Gastroesophageal sphincter (tissue), 4 donors: Measurements from ENCODE around the gene EPSTI1. TPM values are rescaled to one million over a fixed set of nuclear protein-coding genes. Genes with fewer than 3 reads are reported as not detected.

ENCODE experiments used
- ATAC-seq: fragments of 150-250 bp; one replicate; pipeline ENCODE4 v1.9.1; 2016; ENCODE audit warnings: mild to moderate bottlenecking, moderate library complexity
- H3K27ac ChIP-seq, 4 donors: fragments of 200-600 bp; sonication (generic) in 3 of 4; 1 replicate in 3 of 4; 2 replicates in 1 of 4; pipeline ENCODE4 v1.5.1; 2016 to 2019
- H3K27me3 ChIP-seq: fragments of 200-600 bp; sonication (generic); one replicate; pipeline ENCODE4 v1.5.1; 2019
- H3K36me3 ChIP-seq, 2 donors: fragments of 200-600 bp; sonication (generic); one replicate each; pipeline ENCODE4 v1.5.1; 2019; ENCODE audit warnings: control low read depth in 1 of 2
- H3K4me1 ChIP-seq, 3 donors: fragments of 200-600 bp; sonication (generic); 1 replicate in 2 of 3; 2 replicates in 1 of 3; pipeline ENCODE4 v1.5.1; 2016 to 2019; ENCODE audit warnings: control low read depth in 2 of 3
- H3K4me3 ChIP-seq, 2 donors: fragments of 200-600 bp; sonication (generic); one replicate each; pipeline ENCODE4 v1.5.1; 2019; ENCODE audit warnings: mild to moderate bottlenecking in 1 of 2, moderate library complexity in 1 of 2
- H3K9me3 ChIP-seq, 3 donors: fragments of 200-600 bp; sonication (generic); one replicate each; pipeline ENCODE4 v1.5.1; 2017 to 2019; ENCODE audit warnings: control low read depth in 2 of 3
- CTCF ChIP-seq, 4 experiments: fragments of 200-600 bp in 2 of 4; fragments of 450-650 bp in 2 of 4; sonication (generic) in 1 of 4; IDR thresholded peaks; one replicate each; pipeline ENCODE4 v1.5.1; 2017 to 2019; ENCODE audit warnings: antibody characterized with exemption in 4 of 4, mild to moderate bottlenecking in 2 of 4, moderate library complexity in 2 of 4
- EP300 ChIP-seq: sonication (generic); formaldehyde crosslinking; IDR thresholded peaks from one replicate; pipeline ENCODE4 v1.6.1; 2017; ENCODE audit warnings: antibody characterized with exemption, mild to moderate bottlenecking
- POLR2A ChIP-seq, 2 donors: fragments of 450-650 bp; IDR thresholded peaks; one replicate each; pipeline ENCODE4 v1.6.1; 2017; ENCODE audit warnings: antibody characterized with exemption in 2 of 2, mild to moderate bottlenecking in 2 of 2, moderate library complexity in 1 of 2
- POLR2AphosphoS5 ChIP-seq: sonication (generic); formaldehyde crosslinking; IDR thresholded peaks from one replicate; pipeline ENCODE4 v1.6.1; 2017; ENCODE audit warnings: antibody characterized with exemption
- WGBS, 2 donors: methylation state at CpG; one replicate each; pipeline ENCODE4 v1.1.5; 2018; ENCODE audit warnings: low coverage in 1 of 2; 5-methylcytosine and 5-hydroxymethylcytosine counted together
- total RNA-seq, 4 donors: library from RNA; depleted of rRNA; stranded (reverse); fragments of >200 nt; gene quantifications; one replicate each; pipeline ENCODE4 v1.1.0, GENCODE V29; 2016

Gene EPSTI1
- total RNA-seq, 4 donors from 2014 or later = 6.1 to 13.3 (median 7.8) TPM

GRCh38 chr13:42965281-42965680, 26.8 kb downstream of the EPSTI1 start:
- Histone ChIP-seq H3K27ac (no peak overlapping the region), H3K27me3 (no peaks in the 10 kb centered on the region), H3K36me3 (peaks cover 0 to 27% of the 10 kb centered on the region in 2 donors), H3K4me1 (peaks cover 0 to 28% (median 3%) of the 10 kb centered on the region in 3 donors), H3K9me3 (no peaks in the 10 kb centered on the region), H3K4me3 (no peak overlapping the region)
- no peak for TF ChIP-seq POLR2AphosphoS5
- TF ChIP-seq POLR2A (IDR thresholded peaks at IDR 0.05) = no peak
- no peak for TF ChIP-seq EP300
- TF ChIP-seq CTCF (IDR thresholded peaks at IDR 0.05) = no peak
- 50% methylated on average over 2 of the region's 2 CpGs; no CpG with 5 or more reads in 1 of the 2 donors for WGBS, 2 donors
- ATAC-seq = no peak

- no peak for ATAC-seq
- Histone ChIP-seq H3K27ac (no peak overlapping the region), H3K36me3 (peaks cover 0 to 27% of the 10 kb centered on the region in 2 donors), H3K4me1 (peaks cover 0 to 22% (median 3%) of the 10 kb centered on the region in 3 donors), H3K4me3 (no peak overlapping the region), H3K27me3 (no peaks in the 10 kb centered on the region), H3K9me3 (no peaks in the 10 kb centered on the region)
- TF ChIP-seq CTCF (IDR thresholded peaks at IDR 0.05) (no peak), POLR2AphosphoS5 (no peak), EP300 (no peak), POLR2A (IDR thresholded peaks at IDR 0.05) (no peak)
- 38 to 73% methylated on average over 1 of the region's 1 CpG for WGBS, 2 donors
These were observed 27.3 kb downstream of the EPSTI1 start for GRCh38 chr13:42964761-42965161.

- no peaks in the 10 kb centered on the region for H3K9me3 ChIP-seq
- H3K4me1 ChIP-seq = peaks cover 0 to 9% (median 0%) of the 10 kb centered on the region in 3 donors
- peaks cover 0 to 65% of the 10 kb centered on the region in 2 donors for H3K36me3 ChIP-seq
- ATAC-seq = no peak
- 85 to 86% methylated on average over 2 of the region's 2 CpGs for WGBS, 2 donors
- H3K4me3 ChIP-seq = no peak overlapping the region
- H3K27ac ChIP-seq = no peak overlapping the region
- TF ChIP-seq CTCF (IDR thresholded peaks at IDR 0.05) (no peak), POLR2AphosphoS5 (no peak), EP300 (no peak), POLR2A (IDR thresholded peaks at IDR 0.05) (no peak)
- no peaks in the 10 kb centered on the region for H3K27me3 ChIP-seq
These were observed 32.4 kb downstream of the EPSTI1 start for GRCh38 chr13:42959615-42960014.

- Histone ChIP-seq H3K27ac (no peak overlapping the region), H3K9me3 (no peaks in the 10 kb centered on the region), H3K27me3 (no peaks in the 10 kb centered on the region), H3K4me3 (no peak overlapping the region), H3K4me1 (no peaks in the 10 kb centered on the region), H3K36me3 (peaks cover 0 to 72% of the 10 kb centered on the region in 2 donors)
- 95% methylated on average over 2 of the region's 2 CpGs; no CpG with 5 or more reads in 1 of the 2 donors for WGBS, 2 donors
- TF ChIP-seq POLR2AphosphoS5 (no peak), EP300 (no peak), POLR2A (IDR thresholded peaks at IDR 0.05) (no peak), CTCF (IDR thresholded peaks at IDR 0.05) (no peak)
- ATAC-seq = no peak
These were observed 34.2 kb downstream of the EPSTI1 start for GRCh38 chr13:42957881-42958280.

- ATAC-seq = no peak
- Histone ChIP-seq H3K36me3 (peaks cover 0 to 48% of the 10 kb centered on the region in 2 donors), H3K27ac (no peak overlapping the region), H3K4me1 (no peaks in the 10 kb centered on the region), H3K4me3 (no peak overlapping the region), H3K9me3 (no peaks in the 10 kb centered on the region), H3K27me3 (no peaks in the 10 kb centered on the region)
- TF ChIP-seq POLR2A (IDR thresholded peaks at IDR 0.05) = no peak
- WGBS, 2 donors = 93 to 95% methylated on average over 4 of the region's 4 CpGs
These were observed 41.9 kb downstream of the EPSTI1 start for GRCh38 chr13:42950181-42950580.
